NCI-H187 (cell line): Measurements from ENCODE around the gene SULF2.

ENCODE experiments used
- DNase-seq, 2 experiments: peaks; one replicate each; lab custom pipeline; 2025; lab: John Stamatoyannopoulos, UW

Gene SULF2

GRCh38 chr20:47667531-47668312 lies 117.6 kb downstream of the SULF2 start:
- DNase-seq: no peak

- no peak for DNase-seq
Observed at GRCh38 chr20:47667086-47667485, 118.2 kb downstream of the SULF2 start.

GRCh38 chr20:47666304-47666703 lies 119.0 kb downstream of the SULF2 start:
- no peak for DNase-seq

- no peak for DNase-seq
Observed at GRCh38 chr20:47665221-47665991, 119.9 kb downstream of the SULF2 start.

GRCh38 chr20:47664744-47665143 lies 120.5 kb downstream of the SULF2 start:
- DNase-seq: no peak

- DNase-seq: no peak
Observed at GRCh38 chr20:47664068-47664437, 121.2 kb downstream of the SULF2 start.

GRCh38 chr20:47663354-47664067 lies 121.8 kb downstream of the SULF2 start:
- DNase-seq: peak; percentile 42 to 45

GRCh38 chr20:47662483-47663353 lies 122.6 kb downstream of the SULF2 start:
- DNase-seq: no peak

- no peak for DNase-seq
Observed at GRCh38 chr20:47661714-47662113, 123.6 kb downstream of the SULF2 start.

GRCh38 chr20:47660983-47661700 lies 124.1 kb downstream of the SULF2 start:
- DNase-seq: no peak

GRCh38 chr20:47660602-47660905 lies 124.7 kb downstream of the SULF2 start:
- DNase-seq: no peak

GRCh38 chr20:47659904-47660601 lies 125.2 kb downstream of the SULF2 start:
- DNase-seq: no peak

GRCh38 chr20:47656318-47656717 lies 129.0 kb downstream of the SULF2 start:
- no peak for DNase-seq

- DNase-seq: no peak
Observed at GRCh38 chr20:47655635-47656034, 129.6 kb downstream of the SULF2 start.

- no peak for DNase-seq
Observed at GRCh38 chr20:47654370-47654769, 130.9 kb downstream of the SULF2 start.

- no peak for DNase-seq
Observed at GRCh38 chr20:47653869-47654268, 131.4 kb downstream of the SULF2 start.

- DNase-seq: no peak
Observed at GRCh38 chr20:47652794-47653193, 132.5 kb downstream of the SULF2 start.

GRCh38 chr20:47652301-47652700 lies 133.0 kb downstream of the SULF2 start:
- DNase-seq: no peak

GRCh38 chr20:47648943-47649342 lies 136.3 kb downstream of the SULF2 start:
- DNase-seq: no peak

GRCh38 chr20:47647994-47648393 lies 137.3 kb downstream of the SULF2 start:
- no peak for DNase-seq

- DNase-seq: no peak
Observed at GRCh38 chr20:47645632-47646031, 139.6 kb downstream of the SULF2 start.
